GM12873 (cell line): ENCODE measurements around the gene CST11.

Experiments used
- CTCF ChIP-seq: IDR thresholded peaks from 2 replicates; pipeline ENCODE4 v1.5.1; 2012; ENCODE audit warnings: low read depth, mild to moderate bottlenecking, moderate library complexity, low read length, control low read depth; ENCODE audit not compliant: insufficient read depth; ENCODE audit errors: missing control alignments

Gene CST11

DNA sequence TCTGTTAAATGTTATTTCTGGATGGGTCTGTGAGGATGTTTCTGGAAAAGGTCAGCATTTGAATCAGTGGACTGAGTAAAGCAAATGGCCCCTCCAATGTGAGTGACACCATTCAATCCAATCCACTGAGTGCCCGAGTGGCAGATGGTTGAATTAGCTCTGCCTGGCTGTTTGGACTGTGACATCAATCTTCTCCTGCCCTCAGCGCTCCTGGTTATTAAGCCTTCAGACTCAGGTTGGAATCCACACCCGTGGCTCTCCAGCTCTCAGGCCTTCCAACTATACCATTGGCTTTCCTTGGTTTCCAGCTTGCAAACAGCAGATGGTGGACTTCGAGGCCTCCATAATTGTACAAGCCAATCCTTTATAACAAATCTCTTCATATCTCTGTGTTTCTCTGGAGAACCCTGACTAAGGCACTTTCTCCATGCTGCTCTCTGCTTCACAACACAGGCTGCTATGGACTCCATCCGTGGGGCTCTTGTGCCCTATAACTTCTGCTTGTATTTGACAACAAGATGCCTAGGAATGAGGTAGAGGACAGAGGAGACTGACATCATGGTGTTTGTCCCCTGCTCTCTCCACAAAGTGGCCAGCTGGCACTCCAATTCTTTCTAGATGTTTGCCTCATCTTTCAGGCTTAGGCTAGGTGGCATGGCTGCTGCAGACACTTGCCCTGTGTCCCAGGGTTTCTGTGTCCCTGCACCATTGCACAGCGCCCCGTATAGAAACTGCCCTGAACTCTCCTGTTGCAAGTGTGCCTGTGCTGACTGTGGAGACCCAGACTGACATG is 18.0 kb downstream of the CST11 start:
- TF ChIP-seq CTCF: no peak

DNA sequence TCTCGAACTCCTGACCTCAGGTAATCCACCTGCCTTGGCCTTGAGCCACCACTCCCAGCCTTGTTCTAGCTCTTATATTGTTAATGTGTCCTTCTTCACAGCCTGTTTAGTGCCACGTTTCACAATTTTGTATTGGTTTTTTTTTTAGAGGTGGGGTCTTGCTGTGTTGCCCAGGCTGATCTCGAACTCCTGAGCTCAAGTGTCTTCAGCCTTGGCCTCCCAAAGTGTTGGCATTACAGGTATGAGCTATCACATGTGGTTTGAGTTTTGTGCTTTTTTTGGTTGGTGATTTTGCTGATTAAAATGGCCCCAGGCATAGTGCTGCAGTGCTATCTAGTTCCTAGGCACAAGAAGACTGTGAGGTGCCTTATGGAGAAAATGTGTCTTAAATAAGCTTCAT is 19.0 kb downstream of the CST11 start:
- TF ChIP-seq CTCF: no peak

DNA sequence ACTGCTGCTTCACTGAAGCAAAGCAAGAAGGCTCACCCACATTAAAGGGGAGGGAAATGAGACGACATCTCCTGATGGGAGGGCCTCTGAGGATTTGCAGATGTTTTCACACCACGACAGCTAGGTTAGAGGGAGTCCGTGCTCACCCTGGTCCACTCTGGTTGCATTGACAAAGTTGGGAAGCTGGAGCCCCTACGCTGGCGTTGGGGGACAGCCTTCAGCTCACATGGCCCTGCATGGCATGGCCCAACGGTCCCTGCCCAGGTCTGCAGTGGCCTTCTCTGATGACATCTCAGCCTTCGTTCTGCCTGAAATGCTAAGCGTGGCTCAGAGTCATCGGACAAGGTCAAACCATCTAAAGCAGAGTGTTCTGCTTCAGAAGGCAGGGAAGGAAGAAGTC is 27.5 kb downstream of the CST11 start:
- TF ChIP-seq CTCF: no peak

- peak; percentile 33 for TF ChIP-seq CTCF
Observed at GRCh38 chr20:23420943-23421931, 31.4 kb downstream of the CST11 start, which contains the start of gene NAPB. Gene NAPB (minus strand): TSS chr20:23421488. CDS start chr20:23421402, 86 bp downstream.

DNA sequence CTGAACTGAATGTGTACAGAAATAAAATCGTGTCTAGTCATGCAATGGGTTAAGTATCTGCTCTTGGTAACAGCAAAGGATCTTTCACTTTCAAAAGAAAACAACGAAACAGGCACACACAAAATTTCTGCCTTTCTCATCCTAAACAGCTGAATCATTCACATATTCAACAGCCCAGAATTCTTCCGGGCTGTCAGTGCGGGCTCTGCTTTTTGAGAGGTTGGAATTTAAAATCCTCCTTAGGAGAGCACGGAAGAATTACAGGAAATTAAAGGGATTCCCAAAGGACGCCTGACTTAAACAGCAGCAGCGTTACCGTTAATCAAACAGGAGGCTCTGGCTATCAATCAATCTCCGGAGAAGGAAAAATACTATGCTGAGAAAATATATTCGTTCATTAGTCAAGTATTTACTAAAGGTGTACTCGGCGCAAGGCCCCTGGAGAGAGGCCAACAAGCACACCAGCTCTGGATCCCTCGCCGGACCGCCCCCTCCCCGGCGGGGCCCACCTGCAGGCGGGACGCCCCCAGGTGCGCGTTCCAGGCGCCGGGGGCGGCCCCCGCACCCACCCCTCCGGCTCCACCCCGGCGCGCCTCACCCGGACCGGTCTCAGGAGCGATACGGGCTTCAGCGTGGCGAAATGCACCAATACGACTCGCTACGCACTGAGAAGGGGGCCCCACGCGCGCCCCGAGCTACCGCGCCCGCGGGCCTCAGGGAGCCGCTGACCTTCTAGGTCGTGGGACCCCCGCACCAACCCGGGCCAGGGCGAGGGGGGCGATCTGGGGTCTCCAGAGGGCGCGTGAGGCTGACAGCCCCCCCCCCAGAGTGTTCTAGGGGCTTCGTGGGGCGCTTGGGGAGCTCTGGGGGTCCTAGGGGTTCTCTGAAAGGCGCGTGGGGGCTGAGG is 32.4 kb downstream of the CST11 start:
- no peak for TF ChIP-seq CTCF

DNA sequence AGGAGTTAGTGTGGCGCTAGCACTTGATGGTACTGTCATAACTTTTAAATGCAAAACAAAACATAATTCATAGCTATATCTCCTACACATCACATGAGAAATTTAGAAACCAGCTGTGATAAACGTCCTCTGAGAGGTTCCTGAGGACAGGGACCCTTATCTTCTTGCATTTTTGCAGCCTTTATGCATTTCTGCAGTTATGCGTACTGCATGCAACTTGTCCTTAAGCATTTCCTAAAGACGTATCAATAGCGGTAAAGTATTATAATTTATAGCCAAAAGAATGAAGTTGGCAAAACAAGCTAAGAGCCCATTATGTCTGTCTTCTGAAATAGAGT is 33.0 kb downstream of the CST11 start:
- TF ChIP-seq CTCF: no peak
